Measurements from ENCODE around the gene PEAK1. TPM values are rescaled to one million over a fixed set of nuclear protein-coding genes. Genes with fewer than 3 reads are reported as not detected.

Gene PEAK1
- total and polyA plus RNA-seq, 10 of the 15 experiments (the other 5 are each of a cell fraction or from before 2014, with no cell fraction given), result 0.62 to 24.2 (median 11.2) TPM

DNA sequence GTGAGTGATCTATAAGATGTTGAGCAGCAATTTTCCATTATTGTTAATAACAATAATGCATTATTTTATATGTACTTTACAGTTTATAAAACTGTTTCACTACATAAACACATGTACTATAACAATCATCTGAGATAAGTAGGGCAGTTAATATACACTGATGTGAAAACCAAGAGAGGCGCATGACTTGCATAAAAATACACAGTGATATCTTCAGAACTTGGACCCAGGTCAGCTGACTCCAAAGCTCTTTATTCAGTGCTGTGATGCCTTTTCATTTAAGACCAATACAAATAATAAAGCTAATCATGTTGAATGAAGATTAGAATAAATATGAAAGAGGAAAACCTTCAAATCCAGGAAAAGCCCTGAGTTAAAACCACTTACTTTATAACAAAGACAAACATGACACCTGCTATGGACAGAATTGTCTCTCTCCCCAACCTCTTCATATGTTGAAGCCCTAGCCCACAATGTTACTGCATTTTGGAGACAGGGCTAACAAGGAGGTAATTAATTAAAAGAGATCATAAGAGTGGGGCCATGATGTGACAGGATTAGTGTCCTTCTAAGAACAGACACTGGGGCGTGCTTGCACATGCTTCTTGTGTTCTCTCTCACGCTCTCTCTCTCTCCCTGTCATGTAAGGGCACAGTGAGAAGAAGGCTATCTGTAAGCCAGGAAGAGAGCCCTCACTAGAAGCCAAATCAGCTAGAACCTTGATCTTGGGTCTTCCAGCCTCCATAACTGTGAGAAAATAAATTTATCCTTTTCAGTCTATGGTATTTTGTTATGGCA lies 293.2 kb downstream of the PEAK1 start:
- intact Hi-C loops (cut with micrococcal nuclease; ENCODE audit: unreplicated experiment), result no loop called here
- RAD21 ChIA-PET (ENCODE audit: unreplicated experiment), result interaction anchor here (0.8 to 13.0 kb wide), 2 partner anchors 9 to 57 kb away, joined by 3 to 272 read pairs; no protein-coding TSS in a partner anchor
- CTCF ChIA-PET, result interaction anchor here (0.9 to 12.0 kb wide), 9 partner anchors 9 to 417 kb away, joined by 3 to 361 read pairs (median 4); no protein-coding TSS in a partner anchor
- TF ChIP-seq ZNF622 (IDR thresholded peaks at IDR 0.05) (no peak), HDGF (IDR thresholded peaks at IDR 0.05) (no peak), BACH1 (IDR thresholded peaks at IDR 0.05; ENCODE audit: borderline replicate concordance) (no peak), ZSCAN29 (IDR thresholded peaks at IDR 0.05) (no peak), SIX5 (IDR thresholded peaks at IDR 0.05; ENCODE audit: low read depth, low read length, severe bottlenecking) (no peak), RBBP5 (conservative IDR thresholded peaks at IDR 0.05) (no peak), IKZF2 (IDR thresholded peaks at IDR 0.05) (no peak), ATF7 (IDR thresholded peaks at IDR 0.05; ENCODE audit: low read depth) (no peak), NRF1 (conservative IDR thresholded peaks at IDR 0.05; ENCODE audit: low read depth, low read length) (no peak), HCFC1 (IDR thresholded peaks at IDR 0.05; ENCODE audit: low read length) (no peak), NFYB (IDR thresholded peaks at IDR 0.05; ENCODE audit: insufficient read depth, low read depth, low read length) (no peak)
- TF ChIP-seq, protein P1, sequence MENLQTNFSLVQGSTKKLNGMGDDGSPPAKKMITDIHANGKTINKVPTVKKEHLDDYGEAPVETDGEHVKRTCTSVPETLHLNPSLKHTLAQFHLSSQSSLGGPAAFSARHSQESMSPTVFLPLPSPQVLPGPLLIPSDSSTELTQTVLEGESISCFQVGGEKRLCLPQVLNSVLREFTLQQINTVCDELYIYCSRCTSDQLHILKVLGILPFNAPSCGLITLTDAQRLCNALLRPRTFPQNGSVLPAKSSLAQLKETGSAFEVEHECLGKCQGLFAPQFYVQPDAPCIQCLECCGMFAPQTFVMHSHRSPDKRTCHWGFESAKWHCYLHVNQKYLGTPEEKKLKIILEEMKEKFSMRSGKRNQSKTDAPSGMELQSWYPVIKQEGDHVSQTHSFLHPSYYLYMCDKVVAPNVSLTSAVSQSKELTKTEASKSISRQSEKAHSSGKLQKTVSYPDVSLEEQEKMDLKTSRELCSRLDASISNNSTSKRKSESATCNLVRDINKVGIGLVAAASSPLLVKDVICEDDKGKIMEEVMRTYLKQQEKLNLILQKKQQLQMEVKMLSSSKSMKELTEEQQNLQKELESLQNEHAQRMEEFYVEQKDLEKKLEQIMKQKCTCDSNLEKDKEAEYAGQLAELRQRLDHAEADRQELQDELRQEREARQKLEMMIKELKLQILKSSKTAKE (IDR thresholded peaks at IDR 0.05; ENCODE audit: low read depth, poor library complexity, severe bottlenecking), result no peak
- TF ChIP-seq, protein P2, sequence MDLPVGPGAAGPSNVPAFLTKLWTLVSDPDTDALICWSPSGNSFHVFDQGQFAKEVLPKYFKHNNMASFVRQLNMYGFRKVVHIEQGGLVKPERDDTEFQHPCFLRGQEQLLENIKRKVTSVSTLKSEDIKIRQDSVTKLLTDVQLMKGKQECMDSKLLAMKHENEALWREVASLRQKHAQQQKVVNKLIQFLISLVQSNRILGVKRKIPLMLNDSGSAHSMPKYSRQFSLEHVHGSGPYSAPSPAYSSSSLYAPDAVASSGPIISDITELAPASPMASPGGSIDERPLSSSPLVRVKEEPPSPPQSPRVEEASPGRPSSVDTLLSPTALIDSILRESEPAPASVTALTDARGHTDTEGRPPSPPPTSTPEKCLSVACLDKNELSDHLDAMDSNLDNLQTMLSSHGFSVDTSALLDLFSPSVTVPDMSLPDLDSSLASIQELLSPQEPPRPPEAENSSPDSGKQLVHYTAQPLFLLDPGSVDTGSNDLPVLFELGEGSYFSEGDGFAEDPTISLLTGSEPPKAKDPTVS (IDR thresholded peaks at IDR 0.05; ENCODE audit: low read depth, low read length), result no peak
- TF ChIP-seq, protein P3, sequence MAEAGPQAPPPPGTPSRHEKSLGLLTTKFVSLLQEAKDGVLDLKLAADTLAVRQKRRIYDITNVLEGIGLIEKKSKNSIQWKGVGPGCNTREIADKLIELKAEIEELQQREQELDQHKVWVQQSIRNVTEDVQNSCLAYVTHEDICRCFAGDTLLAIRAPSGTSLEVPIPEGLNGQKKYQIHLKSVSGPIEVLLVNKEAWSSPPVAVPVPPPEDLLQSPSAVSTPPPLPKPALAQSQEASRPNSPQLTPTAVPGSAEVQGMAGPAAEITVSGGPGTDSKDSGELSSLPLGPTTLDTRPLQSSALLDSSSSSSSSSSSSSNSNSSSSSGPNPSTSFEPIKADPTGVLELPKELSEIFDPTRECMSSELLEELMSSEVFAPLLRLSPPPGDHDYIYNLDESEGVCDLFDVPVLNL (IDR thresholded peaks at IDR 0.05; ENCODE audit: low read depth, low read length), result no peak
- TF ChIP-seq, protein P4, sequence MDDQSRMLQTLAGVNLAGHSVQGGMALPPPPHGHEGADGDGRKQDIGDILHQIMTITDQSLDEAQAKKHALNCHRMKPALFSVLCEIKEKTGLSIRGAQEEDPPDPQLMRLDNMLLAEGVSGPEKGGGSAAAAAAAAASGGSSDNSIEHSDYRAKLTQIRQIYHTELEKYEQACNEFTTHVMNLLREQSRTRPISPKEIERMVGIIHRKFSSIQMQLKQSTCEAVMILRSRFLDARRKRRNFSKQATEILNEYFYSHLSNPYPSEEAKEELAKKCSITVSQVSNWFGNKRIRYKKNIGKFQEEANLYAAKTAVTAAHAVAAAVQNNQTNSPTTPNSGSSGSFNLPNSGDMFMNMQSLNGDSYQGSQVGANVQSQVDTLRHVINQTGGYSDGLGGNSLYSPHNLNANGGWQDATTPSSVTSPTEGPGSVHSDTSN (IDR thresholded peaks at IDR 0.05; ENCODE audit: insufficient replicate concordance, low read depth, low read length), result no peak

More for the DNA sequence above, 293.2 kb downstream of the PEAK1 start:
- Histone ChIP-seq H4K20me1 (ENCODE audit: control insufficient read depth, insufficient read depth) (no peaks in the 10 kb centered on the region), H3K36me3 (ENCODE audit: control insufficient read depth in 2 of 2, insufficient read depth in 2 of 2, low read length in 1 of 2) (no peaks in the 10 kb centered on the region), H3K9me3 (replicated peaks; ENCODE audit: control insufficient read depth, insufficient read depth, low read length) (no peaks in the 10 kb centered on the region), H3K9ac (ENCODE audit: control insufficient read depth, insufficient read depth, low read length) (no peak overlapping the region), H3K27ac (ENCODE audit: control insufficient read depth, insufficient read depth) (no peak overlapping the region), H3K4me3 (no peak overlapping the region), H3K4me2 (ENCODE audit: control insufficient read depth, insufficient read depth) (no peak overlapping the region), H2AFZ (ENCODE audit: control insufficient read depth, low read depth, low read length) (no peak overlapping the region), H3K79me2 (ENCODE audit: control insufficient read depth, insufficient read depth, low read length) (no peaks in the 10 kb centered on the region), H3K27me3 (replicated peaks in 1 of 2; ENCODE audit: control insufficient read depth in 2 of 2, insufficient read depth in 2 of 2, low read length in 1 of 2) (no peaks in the 10 kb centered on the region), H3K4me1 (ENCODE audit: control insufficient read depth, insufficient read depth, low read length) (peaks cover 10% of the 10 kb centered on the region)
- DNase-seq (ENCODE audit: low read depth, low spot score) (no peak), ATAC-seq (no peak), FAIRE-seq (no peak)
- ChIA-PET SMC1A (ENCODE audit: uncharacterized antibody, unreplicated experiment) (interaction anchor here (0.7 to 12.1 kb wide), 6 partner anchors 18 to 370 kb away, joined by 3 to 365 read pairs (median 6); no protein-coding TSS in a partner anchor), POLR2A (interaction anchor here (1.4 kb wide), 1 partner anchor 112 kb away, joined by 3 read pairs; no protein-coding TSS in a partner anchor)
- WGBS (ENCODE audit: insufficient coverage, insufficient replicate concordance, low lambda C conversion rate, missing lambda C conversion rate), result 94% methylated on average over 3 of the region's 3 CpGs
- BruUV-seq (replicated peaks), result no TSS peak
- in situ Hi-C loops (cut with MboI), result no loop called here

Data from GM12878 (cell line).